ENCODE measurements around the gene CNTNAP1.

GRCh38 chr17:42660692-42661345 is 21.5 kb upstream of the CNTNAP1 start:
- no peak for TF ChIP-seq POLR2A (IDR thresholded peaks at IDR 0.05)
- TF ChIP-seq, protein P1, sequence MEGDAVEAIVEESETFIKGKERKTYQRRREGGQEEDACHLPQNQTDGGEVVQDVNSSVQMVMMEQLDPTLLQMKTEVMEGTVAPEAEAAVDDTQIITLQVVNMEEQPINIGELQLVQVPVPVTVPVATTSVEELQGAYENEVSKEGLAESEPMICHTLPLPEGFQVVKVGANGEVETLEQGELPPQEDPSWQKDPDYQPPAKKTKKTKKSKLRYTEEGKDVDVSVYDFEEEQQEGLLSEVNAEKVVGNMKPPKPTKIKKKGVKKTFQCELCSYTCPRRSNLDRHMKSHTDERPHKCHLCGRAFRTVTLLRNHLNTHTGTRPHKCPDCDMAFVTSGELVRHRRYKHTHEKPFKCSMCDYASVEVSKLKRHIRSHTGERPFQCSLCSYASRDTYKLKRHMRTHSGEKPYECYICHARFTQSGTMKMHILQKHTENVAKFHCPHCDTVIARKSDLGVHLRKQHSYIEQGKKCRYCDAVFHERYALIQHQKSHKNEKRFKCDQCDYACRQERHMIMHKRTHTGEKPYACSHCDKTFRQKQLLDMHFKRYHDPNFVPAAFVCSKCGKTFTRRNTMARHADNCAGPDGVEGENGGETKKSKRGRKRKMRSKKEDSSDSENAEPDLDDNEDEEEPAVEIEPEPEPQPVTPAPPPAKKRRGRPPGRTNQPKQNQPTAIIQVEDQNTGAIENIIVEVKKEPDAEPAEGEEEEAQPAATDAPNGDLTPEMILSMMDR (IDR thresholded peaks at IDR 0.05): no peak
